22Rv1 (cell line): ENCODE data around the gene MEF2C.

Source experiments
- H3K27ac ChIP-seq: fragments of 450-650 bp; 2 replicates; pipeline ENCODE4 v1.5.1; 2017
- ZFX ChIP-seq: fragments of 450-650 bp; IDR thresholded peaks from 2 replicates; pipeline ENCODE4 v1.6.1; 2017; ENCODE audit warnings: antibody characterized with exemption, borderline replicate concordance
- TF ChIP-seq, protein P1 (sequence below): fragments of 450-650 bp; IDR thresholded peaks from 2 replicates; pipeline ENCODE4 v1.5.1; 2017; ENCODE audit warnings: mild to moderate bottlenecking

The MEF2C gene

DNA sequence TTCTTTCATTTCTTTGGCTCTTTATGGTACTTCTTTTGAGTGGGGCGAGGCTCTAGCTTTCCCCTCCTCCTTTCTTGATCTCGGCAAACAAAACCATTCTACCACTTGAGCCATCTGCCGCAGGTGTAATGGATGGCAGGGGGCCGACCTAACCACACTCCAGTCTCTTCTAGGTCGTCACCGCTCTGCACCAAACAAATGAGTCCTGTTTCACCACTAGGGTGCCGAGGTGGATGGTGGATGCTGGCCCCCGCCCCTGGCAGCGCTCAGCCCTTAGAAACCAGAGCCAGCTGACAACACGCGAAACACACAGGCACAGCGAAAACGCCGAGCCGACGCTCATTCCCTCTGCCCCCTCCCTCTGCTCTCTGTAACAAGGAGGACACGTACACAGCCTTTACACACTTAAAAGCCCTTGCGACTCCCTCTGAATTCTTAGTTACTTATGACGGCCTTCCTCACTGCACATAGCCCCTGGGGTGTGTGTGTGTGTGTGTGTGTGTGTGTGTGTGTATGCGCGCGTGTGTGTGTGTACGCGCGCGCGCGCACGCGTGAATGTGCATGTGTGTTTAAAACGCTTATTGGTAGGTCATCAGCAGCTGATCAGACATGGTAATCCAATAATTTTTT is 199.4 kb downstream of the MEF2C start:
- H3K27ac ChIP-seq, result no peak overlapping the region
- TF ChIP-seq, protein P1, sequence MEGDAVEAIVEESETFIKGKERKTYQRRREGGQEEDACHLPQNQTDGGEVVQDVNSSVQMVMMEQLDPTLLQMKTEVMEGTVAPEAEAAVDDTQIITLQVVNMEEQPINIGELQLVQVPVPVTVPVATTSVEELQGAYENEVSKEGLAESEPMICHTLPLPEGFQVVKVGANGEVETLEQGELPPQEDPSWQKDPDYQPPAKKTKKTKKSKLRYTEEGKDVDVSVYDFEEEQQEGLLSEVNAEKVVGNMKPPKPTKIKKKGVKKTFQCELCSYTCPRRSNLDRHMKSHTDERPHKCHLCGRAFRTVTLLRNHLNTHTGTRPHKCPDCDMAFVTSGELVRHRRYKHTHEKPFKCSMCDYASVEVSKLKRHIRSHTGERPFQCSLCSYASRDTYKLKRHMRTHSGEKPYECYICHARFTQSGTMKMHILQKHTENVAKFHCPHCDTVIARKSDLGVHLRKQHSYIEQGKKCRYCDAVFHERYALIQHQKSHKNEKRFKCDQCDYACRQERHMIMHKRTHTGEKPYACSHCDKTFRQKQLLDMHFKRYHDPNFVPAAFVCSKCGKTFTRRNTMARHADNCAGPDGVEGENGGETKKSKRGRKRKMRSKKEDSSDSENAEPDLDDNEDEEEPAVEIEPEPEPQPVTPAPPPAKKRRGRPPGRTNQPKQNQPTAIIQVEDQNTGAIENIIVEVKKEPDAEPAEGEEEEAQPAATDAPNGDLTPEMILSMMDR, result no peak
- TF ChIP-seq ZFX, result no peak

DNA sequence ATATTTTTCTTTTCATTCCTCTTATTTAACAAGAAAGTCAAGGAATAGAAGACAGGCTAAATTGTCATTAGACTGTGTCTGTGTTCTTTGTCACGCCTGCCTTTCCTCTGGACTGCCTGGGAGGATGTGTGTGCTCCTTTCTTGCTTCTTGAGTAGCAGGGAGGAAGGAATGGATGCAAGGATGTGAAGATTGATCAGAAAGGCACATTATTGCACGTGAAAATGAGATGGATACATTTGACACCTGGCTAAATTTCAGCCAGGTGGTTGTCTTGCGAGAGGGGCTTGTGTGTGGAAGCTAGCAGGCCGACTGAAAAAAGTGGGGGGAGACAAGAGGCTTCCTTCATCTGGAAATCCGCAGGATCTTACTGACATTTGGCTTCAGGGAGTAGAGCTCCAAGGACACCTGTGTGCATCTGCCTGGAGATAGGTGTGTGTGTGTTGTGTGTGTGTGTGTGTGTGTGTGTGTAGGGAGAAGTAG is 200.1 kb downstream of the MEF2C start:
- TF ChIP-seq, protein P1, result no peak
- no peak for TF ChIP-seq ZFX
- H3K27ac ChIP-seq, result no peak overlapping the region

DNA sequence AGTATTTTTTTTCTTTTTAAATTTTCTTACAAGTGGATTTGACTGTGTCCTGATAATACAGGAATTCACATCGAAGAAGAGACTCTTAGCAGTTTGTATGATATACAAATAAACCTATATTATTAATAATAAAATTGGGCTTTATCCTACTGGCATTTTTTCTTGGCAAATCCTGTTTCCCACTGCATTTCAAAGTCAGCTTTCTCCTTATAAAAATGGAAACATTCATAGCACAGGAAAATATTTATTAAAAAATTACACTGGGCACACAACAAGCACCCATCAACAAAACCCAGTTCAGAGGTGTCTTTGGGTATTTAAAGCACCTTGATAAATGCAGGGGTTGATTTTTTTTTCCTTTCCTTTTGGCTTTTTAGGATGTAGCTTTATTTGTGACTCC is 200.9 kb downstream of the MEF2C start:
- no peak for TF ChIP-seq ZFX
- TF ChIP-seq, protein P1, result no peak
- H3K27ac ChIP-seq, result no peak overlapping the region

DNA sequence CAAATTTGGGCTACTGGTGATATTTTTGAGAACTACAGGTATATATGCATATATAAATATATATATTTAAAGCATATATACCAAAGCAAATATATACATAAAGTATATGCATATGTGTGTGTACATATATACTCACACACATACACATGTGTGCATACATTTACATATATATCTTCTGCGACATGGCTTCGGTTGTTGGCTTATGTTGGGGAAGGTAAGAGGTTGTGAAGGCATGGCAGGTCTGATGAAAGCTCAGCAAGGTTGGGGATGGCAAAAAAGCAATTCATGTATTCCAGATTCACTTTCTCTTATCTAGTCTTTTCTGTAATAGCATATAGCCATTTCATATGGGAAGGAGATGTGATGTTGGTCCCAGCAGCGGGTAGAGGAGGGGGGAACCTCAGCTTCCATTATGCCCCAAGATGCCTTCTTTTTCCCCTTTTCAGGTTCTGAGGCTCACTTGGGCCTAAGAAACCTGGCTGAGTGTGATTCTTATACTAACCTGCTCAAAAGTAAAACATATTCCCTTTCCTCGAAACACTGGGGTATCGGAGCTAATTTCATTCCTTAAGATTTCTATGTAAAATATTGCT is 201.7 kb downstream of the MEF2C start:
- H3K27ac ChIP-seq, result no peak overlapping the region
- TF ChIP-seq ZFX, result no peak
- TF ChIP-seq, protein P1, result no peak

DNA sequence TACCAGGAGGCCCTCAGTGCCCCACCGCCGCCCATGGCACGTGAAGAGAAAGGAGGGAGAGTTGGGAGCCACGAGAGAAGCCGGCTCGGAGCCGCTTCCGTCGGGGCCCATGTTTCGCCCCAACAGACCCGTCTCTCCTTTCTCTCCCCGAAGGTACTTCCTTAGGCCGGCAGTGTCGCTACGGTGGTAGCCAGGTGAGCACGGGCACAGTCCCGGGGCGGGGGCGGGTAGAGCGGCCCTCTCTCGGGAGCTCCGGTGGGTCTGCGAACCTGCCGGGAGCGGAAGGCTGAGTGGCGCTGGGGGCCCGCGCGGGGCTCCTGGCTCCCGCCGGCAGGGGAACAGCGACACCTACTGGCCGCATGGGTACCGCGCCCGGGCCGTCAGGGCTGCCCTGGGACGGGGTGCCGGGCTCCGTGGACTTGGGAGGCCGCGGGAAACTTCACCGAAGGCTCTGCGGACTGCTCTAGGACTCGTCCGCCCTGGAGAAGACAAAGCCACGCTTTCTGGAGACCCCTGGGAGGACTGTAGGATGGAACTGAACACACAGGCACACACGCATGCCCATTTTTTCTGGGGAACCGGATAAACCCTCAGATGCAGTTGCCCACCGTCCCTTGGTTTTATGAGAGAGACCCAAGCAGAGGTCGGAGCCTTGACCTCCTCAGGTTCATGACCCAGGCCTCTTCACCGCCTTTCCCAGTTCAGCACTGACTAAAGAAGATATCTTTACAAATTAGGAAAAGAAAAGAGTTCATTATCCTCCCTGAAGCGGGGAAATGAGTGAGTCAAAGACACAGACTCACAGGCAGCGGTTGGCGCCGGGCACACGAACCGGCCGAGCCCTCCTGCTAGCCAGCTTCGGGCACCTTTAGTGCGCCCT is 202.5 kb downstream of the MEF2C start:
- TF ChIP-seq ZFX, result no peak
- TF ChIP-seq, protein P1, result peak; percentile 94
- H3K27ac ChIP-seq, result peak overlapping the region; percentile 77

DNA sequence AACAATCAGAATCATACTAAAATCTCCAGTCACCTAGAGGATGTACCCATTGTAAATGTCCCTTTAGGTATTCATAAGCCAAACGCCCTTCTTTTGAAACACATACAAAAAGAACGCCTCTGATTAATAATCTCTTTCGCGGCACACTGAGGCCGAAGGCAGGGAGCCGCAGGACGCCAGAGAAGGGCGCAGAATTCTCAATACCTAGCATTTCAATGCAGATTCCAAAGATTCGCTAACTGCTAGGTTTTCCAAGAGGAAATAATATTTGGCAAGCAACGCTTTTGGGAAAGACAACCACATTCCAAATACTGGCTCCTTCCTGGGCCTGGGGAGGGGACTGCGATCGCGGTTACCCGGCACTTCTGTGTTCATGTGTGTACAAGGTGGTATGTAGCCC is 203.3 kb downstream of the MEF2C start:
- H3K27ac ChIP-seq, result peak overlapping the region; percentile 77
- TF ChIP-seq, protein P1, result no peak
- TF ChIP-seq ZFX, result no peak
